Parathyroid adenoma (tissue), 2 donors: ENCODE measurements around the gene FOXC2.

Experiments
- H2AFZ ChIP-seq: fragments of 300-600 bp; sonication (generic); one replicate; pipeline ENCODE4 v1.7.0; 2017; ENCODE audit warnings: antibody characterized with exemption, mild to moderate bottlenecking
- H3K27ac ChIP-seq: fragments of 300-600 bp; sonication (generic); one replicate; pipeline ENCODE4 v1.7.0; 2017
- H3K27me3 ChIP-seq: fragments of 300-600 bp; sonication (generic); one replicate; pipeline ENCODE4 v1.7.0; 2017; ENCODE audit warnings: low read length; ENCODE audit not compliant: control insufficient read depth, insufficient read depth
- H3K36me3 ChIP-seq: fragments of 300-600 bp; sonication (generic); one replicate; pipeline ENCODE4 v1.7.0; 2017; ENCODE audit warnings: low read length; ENCODE audit not compliant: control insufficient read depth, insufficient read depth
- H3K4me1 ChIP-seq: fragments of 300-600 bp; sonication (generic); one replicate; pipeline ENCODE4 v1.7.0; 2017; ENCODE audit warnings: control low read depth
- H3K4me2 ChIP-seq: fragments of 300-600 bp; sonication (generic); one replicate; pipeline ENCODE4 v1.7.0; 2017; ENCODE audit warnings: low read length
- H3K4me3 ChIP-seq: fragments of 300-600 bp; sonication (generic); one replicate; pipeline ENCODE4 v1.7.0; 2017; ENCODE audit warnings: low read depth, low read length
- H3K79me2 ChIP-seq: fragments of 300-600 bp; sonication (generic); one replicate; pipeline ENCODE4 v1.7.0; 2017; ENCODE audit warnings: control low read depth
- H3K9ac ChIP-seq: fragments of 300-600 bp; sonication (generic); one replicate; pipeline ENCODE4 v1.7.0; 2017; ENCODE audit warnings: mild to moderate bottlenecking
- H3K9me3 ChIP-seq: fragments of 300-600 bp; sonication (generic); one replicate; pipeline ENCODE4 v1.7.0; 2017; ENCODE audit warnings: low read length; ENCODE audit not compliant: control insufficient read depth
- TF ChIP-seq, protein P1 (sequence below): fragments of 300-600 bp; sonication (generic); IDR thresholded peaks from one replicate; pipeline ENCODE4 v1.7.0; 2017; ENCODE audit warnings: antibody characterized with exemption, mild to moderate bottlenecking
- donor health status: primary hyperparathyroidism.

The FOXC2 gene

DNA sequence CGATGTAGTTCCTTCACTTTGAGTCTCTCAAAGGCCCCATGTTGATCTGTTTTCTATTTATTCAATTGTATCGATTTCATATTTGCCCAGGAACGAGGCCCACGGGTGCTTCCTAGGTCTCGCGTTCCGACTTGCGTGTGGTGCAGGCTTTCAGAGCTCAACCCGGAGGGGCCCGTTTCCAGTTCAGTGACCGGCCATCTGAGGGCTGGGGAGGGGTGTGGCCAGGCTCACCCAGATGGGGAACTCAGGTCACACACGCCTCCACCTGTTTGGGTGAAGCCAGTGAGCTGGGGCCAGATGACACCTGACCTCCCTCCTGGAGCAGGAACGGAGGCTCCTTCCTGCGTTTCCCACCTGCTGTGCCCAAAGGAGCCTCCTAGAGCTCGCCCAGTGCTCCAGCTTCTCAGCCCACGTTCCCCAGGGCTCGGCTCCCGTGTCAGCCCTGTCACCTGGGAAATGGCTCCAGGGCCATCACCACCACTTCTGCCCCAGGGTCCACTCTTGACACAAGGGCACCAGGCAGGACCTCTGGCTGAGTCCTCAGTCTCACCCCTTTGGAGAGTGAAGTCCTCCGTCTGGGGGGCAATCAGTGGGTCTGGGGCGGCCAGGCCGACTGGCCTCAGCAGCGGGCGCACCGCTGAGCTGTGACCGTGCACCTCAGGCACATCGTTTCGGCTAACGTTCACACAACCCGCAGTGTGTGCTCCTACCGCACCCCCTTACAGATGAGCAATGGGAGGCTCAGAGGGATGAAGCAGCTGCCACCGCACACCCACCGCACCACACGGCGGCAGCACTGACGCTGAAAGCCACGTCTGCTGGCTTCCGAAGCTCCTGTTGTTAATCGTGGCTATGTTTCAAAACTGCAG is 38.3 kb upstream of the FOXC2 start:
- Histone ChIP-seq H3K9me3 (no peaks in the 10 kb centered on the region), H2AFZ (no peak overlapping the region), H3K36me3 (no peaks in the 10 kb centered on the region), H3K4me2 (no peak overlapping the region), H3K27me3 (no peaks in the 10 kb centered on the region), H3K79me2 (no peaks in the 10 kb centered on the region), H3K4me1 (peaks cover 3% of the 10 kb centered on the region), H3K9ac (no peak overlapping the region), H3K4me3 (no peak overlapping the region), H3K27ac (no peak overlapping the region)
- TF ChIP-seq, protein P1, sequence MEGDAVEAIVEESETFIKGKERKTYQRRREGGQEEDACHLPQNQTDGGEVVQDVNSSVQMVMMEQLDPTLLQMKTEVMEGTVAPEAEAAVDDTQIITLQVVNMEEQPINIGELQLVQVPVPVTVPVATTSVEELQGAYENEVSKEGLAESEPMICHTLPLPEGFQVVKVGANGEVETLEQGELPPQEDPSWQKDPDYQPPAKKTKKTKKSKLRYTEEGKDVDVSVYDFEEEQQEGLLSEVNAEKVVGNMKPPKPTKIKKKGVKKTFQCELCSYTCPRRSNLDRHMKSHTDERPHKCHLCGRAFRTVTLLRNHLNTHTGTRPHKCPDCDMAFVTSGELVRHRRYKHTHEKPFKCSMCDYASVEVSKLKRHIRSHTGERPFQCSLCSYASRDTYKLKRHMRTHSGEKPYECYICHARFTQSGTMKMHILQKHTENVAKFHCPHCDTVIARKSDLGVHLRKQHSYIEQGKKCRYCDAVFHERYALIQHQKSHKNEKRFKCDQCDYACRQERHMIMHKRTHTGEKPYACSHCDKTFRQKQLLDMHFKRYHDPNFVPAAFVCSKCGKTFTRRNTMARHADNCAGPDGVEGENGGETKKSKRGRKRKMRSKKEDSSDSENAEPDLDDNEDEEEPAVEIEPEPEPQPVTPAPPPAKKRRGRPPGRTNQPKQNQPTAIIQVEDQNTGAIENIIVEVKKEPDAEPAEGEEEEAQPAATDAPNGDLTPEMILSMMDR = no peak

DNA sequence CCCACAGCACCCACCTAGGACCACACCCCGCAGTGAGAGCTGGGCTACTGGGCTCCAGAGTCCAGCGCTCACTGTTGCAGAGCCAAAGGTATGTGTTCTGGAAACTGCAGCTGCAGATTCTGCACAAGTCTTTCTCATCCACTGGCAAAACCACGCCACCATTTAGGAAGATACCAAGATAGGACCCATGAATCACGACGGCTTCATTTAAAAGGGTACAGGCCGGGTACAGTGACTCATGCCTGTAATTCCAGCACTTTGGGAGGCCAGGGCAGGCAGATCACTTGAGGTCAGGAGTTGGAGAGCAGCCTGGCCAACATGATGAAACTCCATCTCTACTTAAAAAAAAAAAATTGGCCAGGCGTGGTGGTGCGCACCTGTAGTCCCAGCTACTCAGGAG is 37.5 kb upstream of the FOXC2 start:
- Histone ChIP-seq H3K9me3 (no peaks in the 10 kb centered on the region), H3K4me1 (peaks cover 3% of the 10 kb centered on the region), H3K36me3 (no peaks in the 10 kb centered on the region), H2AFZ (no peak overlapping the region), H3K9ac (no peak overlapping the region), H3K4me2 (no peak overlapping the region), H3K27ac (no peak overlapping the region), H3K27me3 (no peaks in the 10 kb centered on the region), H3K79me2 (no peaks in the 10 kb centered on the region), H3K4me3 (no peak overlapping the region)
- TF ChIP-seq, protein P1 = no peak

DNA sequence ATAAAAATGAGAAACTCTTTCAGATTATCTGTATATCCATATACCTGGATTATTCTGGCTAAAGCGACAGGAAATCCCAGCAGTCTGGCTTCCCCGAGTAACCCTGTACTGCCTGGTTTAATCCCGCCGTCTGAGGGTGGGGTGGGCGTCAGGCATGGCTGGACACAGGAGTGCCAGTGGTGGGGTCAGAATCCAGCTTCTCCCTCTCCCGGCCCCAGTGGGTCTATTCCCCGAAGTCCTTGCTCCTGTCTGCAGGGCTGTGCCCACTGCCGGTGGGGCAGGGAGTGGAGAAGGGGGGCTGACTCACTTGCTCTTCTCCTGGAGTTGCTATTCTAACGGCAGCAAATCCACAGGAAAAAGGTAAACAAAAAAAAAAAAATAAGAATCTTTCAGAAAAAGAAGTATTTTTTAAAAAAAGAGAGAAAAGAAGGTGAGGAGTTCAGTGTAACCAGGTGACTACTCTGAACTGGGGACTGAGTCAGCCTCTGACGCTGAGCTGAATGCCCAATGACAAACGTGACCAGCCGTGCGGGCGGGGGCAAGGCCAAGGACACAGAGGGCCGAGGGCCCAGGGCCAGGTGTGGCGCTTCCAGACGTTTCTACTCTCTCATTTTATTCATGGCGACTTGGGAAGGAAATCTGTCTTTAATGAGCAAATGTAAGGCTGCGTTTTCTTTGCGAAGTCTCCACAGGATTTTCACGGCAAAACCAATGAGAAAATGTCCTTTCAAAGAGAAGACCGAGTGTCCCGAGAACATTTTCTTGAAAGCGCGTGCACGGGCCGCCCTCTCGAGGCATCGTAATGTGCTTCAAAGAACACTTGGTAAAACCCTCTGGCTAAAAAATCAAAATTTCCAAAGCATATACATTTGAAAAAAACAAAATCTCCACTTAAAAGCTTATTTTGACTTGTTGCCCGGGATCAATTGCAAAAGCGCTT is 36.1 kb upstream of the FOXC2 start:
- Histone ChIP-seq H3K27me3 (no peaks in the 10 kb centered on the region), H3K27ac (no peak overlapping the region), H3K4me2 (no peak overlapping the region), H3K9me3 (no peaks in the 10 kb centered on the region), H3K4me1 (peaks cover 3% of the 10 kb centered on the region), H3K36me3 (no peaks in the 10 kb centered on the region), H2AFZ (no peak overlapping the region), H3K79me2 (no peaks in the 10 kb centered on the region), H3K9ac (no peak overlapping the region), H3K4me3 (no peak overlapping the region)
- TF ChIP-seq, protein P1 = no peak

DNA sequence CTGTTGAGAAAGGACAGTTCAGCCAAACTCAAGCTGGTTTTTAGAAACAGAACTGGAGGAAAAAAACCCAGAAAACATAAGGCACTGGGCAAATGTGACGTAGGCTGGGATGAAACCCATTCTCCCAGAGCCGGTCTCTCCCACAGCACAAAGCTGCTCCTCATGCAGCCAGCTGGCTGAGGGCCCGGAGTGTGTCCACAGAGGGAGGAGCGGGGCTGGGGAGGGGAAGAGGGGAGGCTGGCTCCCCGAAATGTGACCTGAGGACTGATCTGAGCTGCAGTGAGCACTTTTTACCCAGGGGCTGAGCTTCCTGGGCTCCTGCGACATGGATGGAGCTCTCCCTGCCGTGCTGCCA is 35.5 kb upstream of the FOXC2 start:
- no peak overlapping the region for H3K4me3 ChIP-seq
- TF ChIP-seq, protein P1 = no peak
- no peaks in the 10 kb centered on the region for H3K27me3 ChIP-seq
- no peak overlapping the region for H3K27ac ChIP-seq
- no peak overlapping the region for H2AFZ ChIP-seq
- no peak overlapping the region for H3K9ac ChIP-seq
- H3K36me3 ChIP-seq = no peaks in the 10 kb centered on the region
- H3K4me1 ChIP-seq = peaks cover 3% of the 10 kb centered on the region
- H3K4me2 ChIP-seq = no peak overlapping the region
- no peaks in the 10 kb centered on the region for H3K9me3 ChIP-seq
- H3K79me2 ChIP-seq = no peaks in the 10 kb centered on the region
